Measurements from ENCODE around the gene PDZD2.

DNA sequence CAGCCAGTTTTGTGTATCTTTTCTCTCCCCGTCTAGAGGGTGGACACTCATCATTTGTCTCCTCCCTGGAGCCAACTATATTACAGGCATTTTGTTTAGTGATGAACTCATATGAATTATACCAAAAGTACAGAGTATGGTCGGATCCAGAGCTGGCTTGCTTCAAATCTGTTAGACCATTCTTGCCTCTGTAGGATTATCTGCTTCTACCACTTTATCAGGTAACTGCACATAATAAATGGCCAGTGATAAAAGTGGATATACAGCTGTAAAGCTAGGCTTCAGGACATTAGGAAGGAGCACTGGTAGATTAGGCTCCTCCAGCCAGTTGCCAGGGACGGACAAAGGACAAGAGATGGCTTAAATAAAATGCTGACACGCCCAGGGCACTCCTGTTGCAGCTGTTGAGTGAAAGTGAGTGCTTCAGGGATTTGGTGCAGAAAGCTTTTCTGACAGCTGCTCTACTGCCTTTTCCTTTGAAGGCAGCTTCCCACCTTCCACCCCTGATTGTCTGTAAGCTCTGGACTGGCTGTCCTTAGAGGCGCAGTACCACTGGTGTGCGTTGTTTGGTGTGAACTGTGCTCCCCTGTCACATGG, 259.2 kb downstream of the PDZD2 start:
- TF ChIP-seq, protein P1, sequence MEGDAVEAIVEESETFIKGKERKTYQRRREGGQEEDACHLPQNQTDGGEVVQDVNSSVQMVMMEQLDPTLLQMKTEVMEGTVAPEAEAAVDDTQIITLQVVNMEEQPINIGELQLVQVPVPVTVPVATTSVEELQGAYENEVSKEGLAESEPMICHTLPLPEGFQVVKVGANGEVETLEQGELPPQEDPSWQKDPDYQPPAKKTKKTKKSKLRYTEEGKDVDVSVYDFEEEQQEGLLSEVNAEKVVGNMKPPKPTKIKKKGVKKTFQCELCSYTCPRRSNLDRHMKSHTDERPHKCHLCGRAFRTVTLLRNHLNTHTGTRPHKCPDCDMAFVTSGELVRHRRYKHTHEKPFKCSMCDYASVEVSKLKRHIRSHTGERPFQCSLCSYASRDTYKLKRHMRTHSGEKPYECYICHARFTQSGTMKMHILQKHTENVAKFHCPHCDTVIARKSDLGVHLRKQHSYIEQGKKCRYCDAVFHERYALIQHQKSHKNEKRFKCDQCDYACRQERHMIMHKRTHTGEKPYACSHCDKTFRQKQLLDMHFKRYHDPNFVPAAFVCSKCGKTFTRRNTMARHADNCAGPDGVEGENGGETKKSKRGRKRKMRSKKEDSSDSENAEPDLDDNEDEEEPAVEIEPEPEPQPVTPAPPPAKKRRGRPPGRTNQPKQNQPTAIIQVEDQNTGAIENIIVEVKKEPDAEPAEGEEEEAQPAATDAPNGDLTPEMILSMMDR (IDR thresholded peaks at IDR 0.05), result no peak
- TF ChIP-seq POLR2A (IDR thresholded peaks at IDR 0.05), result no peak

Data from heart left ventricle (tissue), 13 donors.